OCI-LY1 (cell line): ENCODE data around the gene DDHD1.

Experiments used
- H2AFZ ChIP-seq: fragments of 200-600 bp; sonication (generic), shearing (Covaris generic); 2 replicates; pipeline ENCODE4 v1.6.0; 2014; ENCODE audit warnings: antibody characterized with exemption, mild to moderate bottlenecking, low read length
- H3F3A ChIP-seq: fragments of 200-600 bp; sonication (generic), shearing (Covaris generic); 2 replicates; pipeline ENCODE4 v1.6.0; 2014; ENCODE audit warnings: mild to moderate bottlenecking, antibody characterized with exemption, low read length, moderate library complexity; ENCODE audit not compliant: insufficient read depth
- H3K27ac ChIP-seq: fragments of 200-600 bp; sonication (generic); 2 replicates; pipeline ENCODE4 v1.5.1; 2014; ENCODE audit warnings: low read length, mixed run types, mild to moderate bottlenecking, low read depth; ENCODE audit not compliant: poor library complexity, severe bottlenecking
- H3K27me3 ChIP-seq: fragments of 200-600 bp; sonication (generic); 2 replicates; pipeline ENCODE4 v1.6.0; 2014; ENCODE audit warnings: antibody characterized with exemption, mild to moderate bottlenecking, low read length, moderate library complexity; ENCODE audit not compliant: insufficient read depth
- H3K36me3 ChIP-seq: fragments of 200-600 bp; sonication (generic); 2 replicates; pipeline ENCODE4 v1.6.1; 2014; ENCODE audit warnings: mild to moderate bottlenecking, antibody characterized with exemption, low read length, moderate library complexity, mixed read lengths; ENCODE audit not compliant: insufficient read depth
- H3K4me1 ChIP-seq: fragments of 200-600 bp; sonication (generic); 2 replicates; pipeline ENCODE4 v1.5.1; 2014; ENCODE audit warnings: mild to moderate bottlenecking, low read length, moderate library complexity; ENCODE audit not compliant: insufficient read depth, severe bottlenecking
- H3K4me2 ChIP-seq: fragments of 200-600 bp; sonication (generic), shearing (Covaris generic); 2 replicates; pipeline ENCODE4 v1.6.1; 2014; ENCODE audit warnings: low read length
- H3K4me3 ChIP-seq: fragments of 200-600 bp; sonication (generic); 2 replicates; pipeline ENCODE4 v1.5.1; 2014; ENCODE audit warnings: low read length, low read depth, mild to moderate bottlenecking, mixed read lengths; ENCODE audit not compliant: poor library complexity, severe bottlenecking
- H3K79me2 ChIP-seq: fragments of 200-600 bp; shearing (Covaris generic); 2 replicates; pipeline ENCODE4 v1.6.1; 2016; ENCODE audit warnings: mixed run types, low read length, mixed read lengths; ENCODE audit not compliant: insufficient read depth
- H3K9ac ChIP-seq: fragments of 200-600 bp; sonication (generic), shearing (Covaris generic); 2 replicates; pipeline ENCODE4 v1.6.1; 2014; ENCODE audit warnings: mild to moderate bottlenecking, low read length, mixed read lengths
- H3K9me2 ChIP-seq: fragments of 200-600 bp; sonication (generic), shearing (Covaris generic); 2 replicates; pipeline ENCODE4 v1.6.1; 2014; ENCODE audit warnings: low read depth, mild to moderate bottlenecking, low read length, mixed read lengths
- H3K9me3 ChIP-seq: fragments of 200-600 bp; shearing (Covaris generic); 2 replicates; pipeline ENCODE4 v1.6.1; 2014; ENCODE audit warnings: low read length, mixed read lengths
- H4K20me1 ChIP-seq: fragments of 200-600 bp; sonication (generic), shearing (Covaris generic); 2 replicates; pipeline ENCODE4 v1.6.0; 2016; ENCODE audit warnings: mild to moderate bottlenecking, low read length; ENCODE audit not compliant: insufficient read depth
- CTCF ChIP-seq: fragments of 200-600 bp; sonication (generic), shearing (Covaris generic); IDR thresholded peaks from 2 replicates; pipeline ENCODE4 v1.5.1; 2017; ENCODE audit warnings: mild to moderate bottlenecking, antibody characterized with exemption, low read length, moderate library complexity, mixed read lengths
- EZH2 ChIP-seq: fragments of 200-600 bp; sonication (generic), shearing (Covaris generic); IDR thresholded peaks from 2 replicates; pipeline ENCODE4 v1.8.0; 2017; ENCODE audit warnings: borderline replicate concordance, mixed run types, mild to moderate bottlenecking, antibody characterized with exemption, low read length, moderate library complexity, mixed read lengths

Gene DDHD1

GRCh38 chr14:53174918-53175317, 21.8 kb upstream of the DDHD1 start:
- Histone ChIP-seq H4K20me1 (no peaks in the 10 kb centered on the region), H3K36me3 (no peaks in the 10 kb centered on the region), H3K9me2 (no peaks in the 10 kb centered on the region), H3K9ac (no peak overlapping the region), H3K9me3 (no peaks in the 10 kb centered on the region), H3K27me3 (no peaks in the 10 kb centered on the region), H3K27ac (no peak overlapping the region), H3K79me2 (no peaks in the 10 kb centered on the region), H3K4me1 (no peaks in the 10 kb centered on the region), H2AFZ (no peak overlapping the region), H3F3A (no peaks in the 10 kb centered on the region), H3K4me3 (no peak overlapping the region), H3K4me2 (no peak overlapping the region)
- no peak for TF ChIP-seq CTCF
- no peak for TF ChIP-seq EZH2

GRCh38 chr14:53168786-53169185, 15.7 kb upstream of the DDHD1 start:
- H3K27me3 ChIP-seq: no peaks in the 10 kb centered on the region
- no peaks in the 10 kb centered on the region for H3K9me2 ChIP-seq
- no peaks in the 10 kb centered on the region for H3K79me2 ChIP-seq
- H3K27ac ChIP-seq: no peak overlapping the region
- no peak overlapping the region for H3K4me3 ChIP-seq
- H3F3A ChIP-seq: no peaks in the 10 kb centered on the region
- H3K9ac ChIP-seq: no peak overlapping the region
- H3K9me3 ChIP-seq: no peaks in the 10 kb centered on the region
- no peaks in the 10 kb centered on the region for H3K36me3 ChIP-seq
- H4K20me1 ChIP-seq: no peaks in the 10 kb centered on the region
- H2AFZ ChIP-seq: no peak overlapping the region
- no peak for TF ChIP-seq EZH2
- no peak for TF ChIP-seq CTCF
- H3K4me2 ChIP-seq: no peak overlapping the region
- no peaks in the 10 kb centered on the region for H3K4me1 ChIP-seq

- Histone ChIP-seq H3K9me2 (no peaks in the 10 kb centered on the region), H3K27me3 (no peaks in the 10 kb centered on the region), H3K4me3 (no peak overlapping the region), H3K9me3 (no peaks in the 10 kb centered on the region), H3K4me1 (no peaks in the 10 kb centered on the region), H2AFZ (no peak overlapping the region), H4K20me1 (no peaks in the 10 kb centered on the region), H3K9ac (no peak overlapping the region), H3F3A (no peaks in the 10 kb centered on the region), H3K36me3 (no peaks in the 10 kb centered on the region), H3K79me2 (no peaks in the 10 kb centered on the region), H3K4me2 (no peak overlapping the region), H3K27ac (no peak overlapping the region)
- TF ChIP-seq EZH2 (no peak), CTCF (no peak)
Measured at GRCh38 chr14:53167602-53168328, 14.6 kb upstream of the DDHD1 start.
